Measurements from ENCODE around the gene PSMD10. TPM values are rescaled to one million over a fixed set of nuclear protein-coding genes. Genes with fewer than 3 reads are reported as not detected.

Gene PSMD10
- polyA plus RNA-seq, 1 donor (not counting 4 experiments of a cell fraction or from before 2014, with no cell fraction given), result 89.3 TPM

DNA sequence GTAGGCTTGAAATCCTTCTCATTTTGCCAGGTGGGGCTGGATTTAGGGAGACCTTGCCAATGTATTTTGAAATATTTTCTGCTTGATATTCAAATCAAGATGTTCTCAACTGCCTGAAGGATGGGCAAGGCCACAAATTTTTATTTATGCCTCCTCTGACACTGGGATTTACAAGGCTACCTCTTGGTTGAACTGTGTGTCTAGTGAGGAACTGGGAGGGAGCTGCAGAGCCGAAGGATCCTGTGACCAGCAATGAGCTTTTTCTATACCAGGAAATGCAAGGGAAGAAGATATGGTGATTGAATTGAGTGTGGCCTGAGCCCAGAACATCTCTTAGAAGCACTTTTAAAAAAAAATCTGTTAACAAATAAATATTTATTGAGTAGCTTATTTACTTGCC, 31.5 kb downstream of the PSMD10 start:
- Histone ChIP-seq H3K9me3 (ENCODE audit: control insufficient read depth, low read depth, low read length) (no peaks in the 10 kb centered on the region), H3K27ac (ENCODE audit: control insufficient read depth, insufficient read depth, low read length) (no peak overlapping the region), H3K4me1 (ENCODE audit: control insufficient read depth, extremely low read depth, insufficient read depth, low read length) (no peaks in the 10 kb centered on the region), H3K4me2 (ENCODE audit: control insufficient read depth, extremely low read depth, insufficient read depth, low read depth, low read length) (no peak overlapping the region), H3K9ac (ENCODE audit: control insufficient read depth, extremely low read depth, insufficient read depth, low read length) (no peak overlapping the region), H3K27me3 (ENCODE audit: control insufficient read depth, extremely low read depth, insufficient read depth, low read length) (peaks cover 13% of the 10 kb centered on the region), H3K36me3 (ENCODE audit: control insufficient read depth in 2 of 2, extremely low read depth in 1 of 2, insufficient read depth in 2 of 2, low read length in 2 of 2) (no peaks in the 10 kb centered on the region), H3K9me1 (ENCODE audit: control insufficient read depth, extremely low read depth, insufficient read depth, low read length) (no peaks in the 10 kb centered on the region), H3K4me3 (ENCODE audit: control insufficient read depth in 2 of 3, extremely low read depth in 1 of 3, insufficient read depth in 2 of 3, low read depth in 1 of 3, low read length in 3 of 3) (no peak overlapping the region), H2AFZ (ENCODE audit: control insufficient read depth, low read length) (no peak overlapping the region), H3K79me2 (ENCODE audit: control insufficient read depth, insufficient read depth, low read length) (no peaks in the 10 kb centered on the region), H4K20me1 (ENCODE audit: control insufficient read depth, extremely low read depth, insufficient read depth, low read length) (no peaks in the 10 kb centered on the region)
- FAIRE-seq, result no peak
- DNase-seq (ENCODE audit: low read depth, low spot score), result no peak
- dilution Hi-C loops (cut with MboI; ENCODE audit: extremely low pct_ligation_motif_present, low sequenced_read_pairs), result no loop called here
- TF ChIP-seq, protein P1, sequence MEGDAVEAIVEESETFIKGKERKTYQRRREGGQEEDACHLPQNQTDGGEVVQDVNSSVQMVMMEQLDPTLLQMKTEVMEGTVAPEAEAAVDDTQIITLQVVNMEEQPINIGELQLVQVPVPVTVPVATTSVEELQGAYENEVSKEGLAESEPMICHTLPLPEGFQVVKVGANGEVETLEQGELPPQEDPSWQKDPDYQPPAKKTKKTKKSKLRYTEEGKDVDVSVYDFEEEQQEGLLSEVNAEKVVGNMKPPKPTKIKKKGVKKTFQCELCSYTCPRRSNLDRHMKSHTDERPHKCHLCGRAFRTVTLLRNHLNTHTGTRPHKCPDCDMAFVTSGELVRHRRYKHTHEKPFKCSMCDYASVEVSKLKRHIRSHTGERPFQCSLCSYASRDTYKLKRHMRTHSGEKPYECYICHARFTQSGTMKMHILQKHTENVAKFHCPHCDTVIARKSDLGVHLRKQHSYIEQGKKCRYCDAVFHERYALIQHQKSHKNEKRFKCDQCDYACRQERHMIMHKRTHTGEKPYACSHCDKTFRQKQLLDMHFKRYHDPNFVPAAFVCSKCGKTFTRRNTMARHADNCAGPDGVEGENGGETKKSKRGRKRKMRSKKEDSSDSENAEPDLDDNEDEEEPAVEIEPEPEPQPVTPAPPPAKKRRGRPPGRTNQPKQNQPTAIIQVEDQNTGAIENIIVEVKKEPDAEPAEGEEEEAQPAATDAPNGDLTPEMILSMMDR (optimal IDR thresholded peaks at IDR 0.05 in 1 of 3, IDR thresholded peaks at IDR 0.05 in 1 of 3, conservative IDR thresholded peaks at IDR 0.05 in 1 of 3; ENCODE audit: extremely low read depth in 1 of 3, insufficient read depth in 2 of 3, low read length in 3 of 3), result no peak
- no peak for TF ChIP-seq EZH2 (IDR thresholded peaks at IDR 0.05; ENCODE audit: low read length)

DNA sequence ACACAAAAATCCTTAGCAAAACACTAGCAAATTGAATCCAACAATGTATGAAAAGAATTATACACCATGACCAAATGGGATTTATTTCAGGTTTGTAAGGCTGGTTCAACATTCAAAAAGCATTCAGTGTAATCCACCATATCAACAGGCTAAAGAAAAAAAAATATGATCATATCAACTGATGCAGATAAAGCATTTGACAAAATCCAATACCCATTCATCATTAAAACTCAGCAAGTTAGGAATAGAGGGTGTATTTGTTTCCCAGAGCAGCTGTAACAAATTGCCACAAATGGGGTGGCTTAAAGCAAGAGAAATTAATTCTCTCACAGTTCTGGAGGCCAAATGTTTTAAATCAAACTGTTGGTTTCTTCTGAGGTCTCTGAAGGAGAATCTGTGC, 35.8 kb downstream of the PSMD10 start:
- DNase-seq (ENCODE audit: low read depth, low spot score) (no peak), FAIRE-seq (no peak)
- Histone ChIP-seq H3K4me3 (ENCODE audit: control insufficient read depth in 2 of 3, extremely low read depth in 1 of 3, insufficient read depth in 2 of 3, low read depth in 1 of 3, low read length in 3 of 3) (no peak overlapping the region), H3K9me1 (ENCODE audit: control insufficient read depth, extremely low read depth, insufficient read depth, low read length) (no peaks in the 10 kb centered on the region), H3K27me3 (ENCODE audit: control insufficient read depth, extremely low read depth, insufficient read depth, low read length) (no peaks in the 10 kb centered on the region), H3K9me3 (ENCODE audit: control insufficient read depth, low read depth, low read length) (no peaks in the 10 kb centered on the region), H3K9ac (ENCODE audit: control insufficient read depth, extremely low read depth, insufficient read depth, low read length) (no peak overlapping the region), H3K27ac (ENCODE audit: control insufficient read depth, insufficient read depth, low read length) (no peak overlapping the region), H2AFZ (ENCODE audit: control insufficient read depth, low read length) (no peak overlapping the region), H3K4me1 (ENCODE audit: control insufficient read depth, extremely low read depth, insufficient read depth, low read length) (no peaks in the 10 kb centered on the region), H3K36me3 (ENCODE audit: control insufficient read depth in 2 of 2, extremely low read depth in 1 of 2, insufficient read depth in 2 of 2, low read length in 2 of 2) (no peaks in the 10 kb centered on the region), H3K79me2 (ENCODE audit: control insufficient read depth, insufficient read depth, low read length) (no peaks in the 10 kb centered on the region), H3K4me2 (ENCODE audit: control insufficient read depth, extremely low read depth, insufficient read depth, low read depth, low read length) (no peak overlapping the region), H4K20me1 (ENCODE audit: control insufficient read depth, extremely low read depth, insufficient read depth, low read length) (no peaks in the 10 kb centered on the region)
- dilution Hi-C loops (cut with MboI; ENCODE audit: extremely low pct_ligation_motif_present, low sequenced_read_pairs), result no loop called here
- TF ChIP-seq EZH2 (IDR thresholded peaks at IDR 0.05; ENCODE audit: low read length), result no peak
- TF ChIP-seq, protein P1 (optimal IDR thresholded peaks at IDR 0.05 in 1 of 3, IDR thresholded peaks at IDR 0.05 in 1 of 3, conservative IDR thresholded peaks at IDR 0.05 in 1 of 3; ENCODE audit: extremely low read depth in 1 of 3, insufficient read depth in 2 of 3, low read length in 3 of 3), result no peak

All from keratinocyte (primary cell).